Stomach (tissue), 9 donors: Measurements from ENCODE around the gene BMP5. TPM values are rescaled to one million over a fixed set of nuclear protein-coding genes. Genes with fewer than 3 reads are reported as not detected.

Source experiments
- DNase-seq, 2 donors: peaks; one replicate each; pipeline versions ENCODE4 v3.0.0 to v3.0.0-alpha.2; 2013 to 2019
- H3K27ac ChIP-seq, 5 donors: fragments of 200-600 bp in 4 of 5; sonication (generic) in 4 of 5; one replicate each; pipeline ENCODE4 v1.5.1; 2013 to 2019; ENCODE audit warnings: mild to moderate bottlenecking in 1 of 5, moderate library complexity in 1 of 5
- H3K27me3 ChIP-seq, 3 donors: fragments of 200-600 bp; sonication (generic); one replicate each; pipeline ENCODE4 v1.5.1; 2017 to 2019; ENCODE audit warnings: mixed run types in 1 of 3
- H3K36me3 ChIP-seq, 4 donors: fragments of 200-600 bp; sonication (generic); 1 replicate in 3 of 4; 2 replicates in 1 of 4; pipeline ENCODE4 v1.5.1; 2016 to 2019
- H3K4me1 ChIP-seq, 4 donors: fragments of 200-600 bp; sonication (generic); one replicate each; pipeline ENCODE4 v1.5.1; 2016 to 2019
- H3K4me3 ChIP-seq, 4 donors: fragments of 200-600 bp; sonication (generic) in 3 of 4; one replicate each; pipeline ENCODE4 v1.5.1; 2016 to 2019; ENCODE audit warnings: mild to moderate bottlenecking in 1 of 4
- H3K9me3 ChIP-seq, 4 donors: fragments of 200-600 bp; sonication (generic); one replicate each; pipeline ENCODE4 v1.5.1; 2016 to 2019
- EP300 ChIP-seq: sonication (generic); formaldehyde crosslinking; IDR thresholded peaks from one replicate; pipeline ENCODE4 v1.6.1; 2017; ENCODE audit warnings: antibody characterized with exemption
- POLR2A ChIP-seq, 4 donors: fragments of 450-650 bp; IDR thresholded peaks; one replicate each; pipeline ENCODE4 v1.6.1; 2016; ENCODE audit warnings: antibody characterized with exemption in 4 of 4, control low read depth in 2 of 4, mild to moderate bottlenecking in 1 of 4, moderate library complexity in 1 of 4
- POLR2AphosphoS5 ChIP-seq, 3 donors: sonication (generic); formaldehyde crosslinking; IDR thresholded peaks; one replicate each; pipeline ENCODE4 v1.6.1; 2016; ENCODE audit warnings: antibody characterized with exemption in 3 of 3
- WGBS, 5 donors: extraction: QIAGEN DNeasy Blood & Tissue Kit in 3 of 5; methylation state at CpG; one replicate each; pipeline versions ENCODE4 v1.1.5 to v1.1.7; 2013 to 2018; 5-methylcytosine and 5-hydroxymethylcytosine counted together
- intact Hi-C: fragments of 100-400 bp; cut with DNase I; formaldehyde crosslinking; loops from one replicate; pipeline ENCODE4 v1.15.1; 2023; ENCODE audit warnings: low total_unique reads
- polyA plus RNA-seq, 3 donors: library from polyadenylated mRNA; stranded (reverse); fragments of 200-250 nt; gene quantifications; one replicate each; pipeline ENCODE4 v1.2.3, GENCODE V29; 2013
- total RNA-seq, 5 donors: library from RNA; depleted of rRNA; stranded (reverse); fragments of >200 nt; gene quantifications; one replicate each; pipeline versions ENCODE4 v1.1.0 to v1.2.3, GENCODE V29; 2014 to 2016
- TF ChIP-seq, protein P1 (sequence below), 7 experiments: fragments of 450-650 bp in 4 of 7; fragments of 200-600 bp in 3 of 7; sonication (generic) in 3 of 7; IDR thresholded peaks; one replicate each; pipeline ENCODE4 v1.5.1; 2016 to 2019; ENCODE audit warnings: antibody characterized with exemption in 7 of 7, control low read depth in 2 of 7, mild to moderate bottlenecking in 1 of 7
- donor health status: healthy with polysubstance abuse.
- donor health status: Bipolar disorder and iron deficiency.
- donor health status: healthy.

BMP5 gene
- total and polyA plus RNA-seq, 8 donors, result 0.25 to 18.1 (median 1.4) TPM; not detected in 1

DNA sequence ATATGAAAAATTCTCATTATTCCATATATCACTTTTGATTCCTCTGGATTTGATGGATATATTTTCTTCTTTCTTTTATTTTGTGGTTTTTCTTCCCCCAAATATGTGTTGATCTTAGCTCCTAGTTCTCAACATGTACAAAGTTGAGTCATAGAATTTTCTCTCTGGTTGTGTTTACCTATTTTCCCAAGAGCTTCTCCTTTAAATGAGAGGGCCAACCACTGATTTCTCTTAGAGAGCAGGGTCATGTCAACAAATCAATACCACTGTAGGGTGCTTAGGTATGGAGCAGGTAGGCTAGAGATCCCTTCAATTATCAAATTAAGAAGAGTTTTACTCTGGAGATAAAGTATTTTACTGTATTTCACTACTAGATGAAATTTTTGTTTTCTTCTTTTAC lies 145.7 kb downstream of the BMP5 start:
- no peaks in the 10 kb centered on the region for H3K36me3 ChIP-seq
- H3K27ac ChIP-seq, result no peak overlapping the region
- no peaks in the 10 kb centered on the region for H3K27me3 ChIP-seq
- H3K9me3 ChIP-seq, result no peaks in the 10 kb centered on the region
- H3K4me3 ChIP-seq, result no peak overlapping the region
- intact Hi-C loops, result no loop called here
- H3K4me1 ChIP-seq, result no peaks in the 10 kb centered on the region
- TF ChIP-seq EP300 (no peak), POLR2A (IDR thresholded peaks at IDR 0.05) (no peak), POLR2AphosphoS5 (IDR thresholded peaks at IDR 0.05) (no peak)
- TF ChIP-seq, protein P1, sequence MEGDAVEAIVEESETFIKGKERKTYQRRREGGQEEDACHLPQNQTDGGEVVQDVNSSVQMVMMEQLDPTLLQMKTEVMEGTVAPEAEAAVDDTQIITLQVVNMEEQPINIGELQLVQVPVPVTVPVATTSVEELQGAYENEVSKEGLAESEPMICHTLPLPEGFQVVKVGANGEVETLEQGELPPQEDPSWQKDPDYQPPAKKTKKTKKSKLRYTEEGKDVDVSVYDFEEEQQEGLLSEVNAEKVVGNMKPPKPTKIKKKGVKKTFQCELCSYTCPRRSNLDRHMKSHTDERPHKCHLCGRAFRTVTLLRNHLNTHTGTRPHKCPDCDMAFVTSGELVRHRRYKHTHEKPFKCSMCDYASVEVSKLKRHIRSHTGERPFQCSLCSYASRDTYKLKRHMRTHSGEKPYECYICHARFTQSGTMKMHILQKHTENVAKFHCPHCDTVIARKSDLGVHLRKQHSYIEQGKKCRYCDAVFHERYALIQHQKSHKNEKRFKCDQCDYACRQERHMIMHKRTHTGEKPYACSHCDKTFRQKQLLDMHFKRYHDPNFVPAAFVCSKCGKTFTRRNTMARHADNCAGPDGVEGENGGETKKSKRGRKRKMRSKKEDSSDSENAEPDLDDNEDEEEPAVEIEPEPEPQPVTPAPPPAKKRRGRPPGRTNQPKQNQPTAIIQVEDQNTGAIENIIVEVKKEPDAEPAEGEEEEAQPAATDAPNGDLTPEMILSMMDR (IDR thresholded peaks at IDR 0.05), result no peak
- DNase-seq, result no peak

DNA sequence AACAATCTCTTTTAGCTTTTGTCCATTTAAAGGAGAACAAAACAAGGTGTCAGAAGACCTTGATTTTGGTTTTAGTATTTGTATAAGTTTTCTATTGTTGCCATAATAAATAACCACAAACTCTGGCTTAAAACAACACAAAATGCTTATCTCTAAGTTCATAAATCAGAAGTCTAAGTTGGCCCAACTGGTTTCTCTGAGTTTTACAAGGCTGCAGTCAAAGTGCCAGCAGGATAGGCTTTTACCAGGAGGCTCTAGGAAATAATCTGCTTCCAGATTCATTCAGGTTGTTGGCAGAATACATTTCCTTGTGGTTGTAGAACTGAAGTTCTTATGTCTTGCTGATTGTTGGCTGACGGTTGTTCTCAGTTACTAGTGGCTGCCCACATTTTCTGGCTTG lies 149.2 kb downstream of the BMP5 start:
- H3K4me3 ChIP-seq, result no peak overlapping the region
- no peaks in the 10 kb centered on the region for H3K4me1 ChIP-seq
- H3K27ac ChIP-seq, result no peak overlapping the region
- DNase-seq, result no peak
- no peaks in the 10 kb centered on the region for H3K36me3 ChIP-seq
- WGBS, 5 donors, result 17 to 46% (median 28%) methylated on average over 1 of the region's 1 CpG
- H3K27me3 ChIP-seq, result no peaks in the 10 kb centered on the region
- intact Hi-C loops, result no loop called here
- H3K9me3 ChIP-seq, result no peaks in the 10 kb centered on the region
- TF ChIP-seq POLR2AphosphoS5 (IDR thresholded peaks at IDR 0.05), result no peak
- TF ChIP-seq, protein P1 (IDR thresholded peaks at IDR 0.05), result no peak
- no peak for TF ChIP-seq EP300
- TF ChIP-seq POLR2A (IDR thresholded peaks at IDR 0.05), result no peak

DNA sequence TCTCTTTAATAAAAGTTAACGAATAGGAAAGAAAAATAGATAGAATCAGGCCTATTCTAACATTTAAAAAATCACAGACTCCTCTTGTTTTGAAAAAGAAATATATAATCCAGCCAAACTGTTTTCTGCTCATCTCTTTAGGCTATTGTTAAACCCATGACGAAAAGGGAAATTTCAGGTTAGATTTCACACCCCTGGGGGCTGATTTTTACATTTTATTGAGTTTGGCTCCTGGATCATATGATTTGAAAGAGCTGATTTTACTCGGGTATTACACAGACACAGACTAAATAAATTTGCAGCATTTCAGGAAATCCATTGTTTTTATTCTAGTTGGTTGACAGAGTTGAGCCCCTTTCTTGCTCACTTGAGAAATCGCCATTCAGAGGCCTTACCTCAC lies 160.6 kb downstream of the BMP5 start:
- intact Hi-C loops, result no loop called here
- no peak for DNase-seq
- Histone ChIP-seq H3K27ac (no peak overlapping the region), H3K4me1 (no peaks in the 10 kb centered on the region), H3K27me3 (no peaks in the 10 kb centered on the region), H3K4me3 (no peak overlapping the region), H3K36me3 (no peaks in the 10 kb centered on the region), H3K9me3 (no peaks in the 10 kb centered on the region)
- WGBS, 5 donors, result 70 to 76% (median 75%) methylated on average over 4 of the region's 4 CpGs
- TF ChIP-seq POLR2AphosphoS5 (IDR thresholded peaks at IDR 0.05) (no peak), EP300 (no peak), POLR2A (IDR thresholded peaks at IDR 0.05) (no peak)
- TF ChIP-seq, protein P1 (IDR thresholded peaks at IDR 0.05), result no peak

DNA sequence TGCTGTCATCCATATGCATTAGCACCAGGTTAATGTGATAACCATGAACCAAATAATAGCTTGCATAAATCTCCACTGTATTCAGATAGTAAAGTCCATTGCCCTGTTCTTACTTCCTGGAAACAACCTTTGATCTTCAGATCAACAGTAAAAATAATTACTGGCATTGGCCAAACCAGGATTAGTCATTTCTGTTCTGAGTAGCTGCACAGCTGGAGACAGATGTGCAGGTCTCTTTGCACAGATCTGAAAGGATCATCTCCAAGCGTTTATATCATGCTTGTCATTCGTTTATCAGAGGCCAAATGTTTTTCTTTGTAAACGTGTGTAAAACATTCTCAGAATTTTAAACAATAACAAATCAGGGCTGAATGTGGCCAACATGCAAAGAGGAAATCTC lies 162.0 kb downstream of the BMP5 start:
- no peak overlapping the region for H3K27ac ChIP-seq
- WGBS, 5 donors, result 21 to 34% (median 24%) methylated on average over 3 of the region's 3 CpGs
- DNase-seq, result peak in 1 of 2 donors; percentile 50
- H3K4me1 ChIP-seq, result no peaks in the 10 kb centered on the region
- intact Hi-C loops, result no loop called here
- no peaks in the 10 kb centered on the region for H3K27me3 ChIP-seq
- no peak overlapping the region for H3K4me3 ChIP-seq
- no peaks in the 10 kb centered on the region for H3K36me3 ChIP-seq
- no peaks in the 10 kb centered on the region for H3K9me3 ChIP-seq
- TF ChIP-seq POLR2AphosphoS5 (IDR thresholded peaks at IDR 0.05) (peak in 1 of 3 donors; percentile 41), POLR2A (IDR thresholded peaks at IDR 0.05) (no peak)

DNA sequence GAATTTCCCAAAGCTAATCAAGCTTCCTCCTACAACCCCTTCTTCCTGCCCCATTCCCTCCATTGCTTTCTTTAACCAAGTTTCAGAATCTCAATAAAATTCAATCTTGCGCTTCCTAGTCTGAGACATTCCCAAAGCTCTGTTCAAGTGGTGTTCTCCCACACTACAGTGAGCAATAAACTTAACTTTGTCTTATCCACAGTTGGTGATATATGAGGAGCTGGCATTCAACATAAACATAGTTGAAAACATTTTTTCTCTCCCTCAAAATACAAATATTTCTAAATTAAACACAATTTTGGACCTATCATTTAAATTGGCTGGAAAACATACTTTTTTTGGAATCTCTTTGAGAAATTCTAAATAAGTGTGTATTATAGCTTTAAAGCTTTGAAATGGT lies 166.7 kb downstream of the BMP5 start:
- intact Hi-C loops, result no loop called here
- Histone ChIP-seq H3K9me3 (peaks cover 0 to 5% (median 2%) of the 10 kb centered on the region in 4 donors), H3K27ac (no peak overlapping the region), H3K4me1 (no peaks in the 10 kb centered on the region), H3K36me3 (no peaks in the 10 kb centered on the region), H3K27me3 (no peaks in the 10 kb centered on the region), H3K4me3 (no peak overlapping the region)
- no peak for DNase-seq
- WGBS, 5 donors, result 88 to 98% (median 96%) methylated on average over 1 of the region's 1 CpG
- TF ChIP-seq EP300, result no peak
